Measurements from ENCODE around the gene KRT38. TPM values are rescaled to one million over a fixed set of nuclear protein-coding genes. Genes with fewer than 3 reads are reported as not detected.
"Not testable (repeated sequence)": the region's sequence is repeated elsewhere in the genome, so short reads cannot be mapped to it uniquely, and the experiment has no call there.

Gene KRT38
- total RNA-seq, 2 donors from 2014 or later: not detected

GRCh38 chr17:41396996-41397660, 43.7 kb downstream of the KRT38 start, which contains the start of gene KRT31:
Gene KRT31 (minus strand): TSS chr17:41397608. CDS start chr17:41397539, 69 bp downstream.
- no peak for DNase-seq (ENCODE audit: low spot score)
- TF ChIP-seq, protein P1, sequence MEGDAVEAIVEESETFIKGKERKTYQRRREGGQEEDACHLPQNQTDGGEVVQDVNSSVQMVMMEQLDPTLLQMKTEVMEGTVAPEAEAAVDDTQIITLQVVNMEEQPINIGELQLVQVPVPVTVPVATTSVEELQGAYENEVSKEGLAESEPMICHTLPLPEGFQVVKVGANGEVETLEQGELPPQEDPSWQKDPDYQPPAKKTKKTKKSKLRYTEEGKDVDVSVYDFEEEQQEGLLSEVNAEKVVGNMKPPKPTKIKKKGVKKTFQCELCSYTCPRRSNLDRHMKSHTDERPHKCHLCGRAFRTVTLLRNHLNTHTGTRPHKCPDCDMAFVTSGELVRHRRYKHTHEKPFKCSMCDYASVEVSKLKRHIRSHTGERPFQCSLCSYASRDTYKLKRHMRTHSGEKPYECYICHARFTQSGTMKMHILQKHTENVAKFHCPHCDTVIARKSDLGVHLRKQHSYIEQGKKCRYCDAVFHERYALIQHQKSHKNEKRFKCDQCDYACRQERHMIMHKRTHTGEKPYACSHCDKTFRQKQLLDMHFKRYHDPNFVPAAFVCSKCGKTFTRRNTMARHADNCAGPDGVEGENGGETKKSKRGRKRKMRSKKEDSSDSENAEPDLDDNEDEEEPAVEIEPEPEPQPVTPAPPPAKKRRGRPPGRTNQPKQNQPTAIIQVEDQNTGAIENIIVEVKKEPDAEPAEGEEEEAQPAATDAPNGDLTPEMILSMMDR (IDR thresholded peaks at IDR 0.05): no peak
- H3K4me1 ChIP-seq: peaks cover 0 to 9% of the 10 kb centered on the region in 2 donors
- no peak within 1 kb of the TSS for H3K27ac ChIP-seq
- no peak within 1 kb of the TSS for H3K4me3 ChIP-seq
- no peaks in the 10 kb centered on the region for H3K36me3 ChIP-seq
- no peaks in the 10 kb centered on the region for H3K27me3 ChIP-seq
- H3K9me3 ChIP-seq: no peaks in the 10 kb centered on the region

- peaks cover 0 to 9% of the 10 kb centered on the region in 2 donors for H3K4me1 ChIP-seq
- H3K27me3 ChIP-seq: no peaks in the 10 kb centered on the region
- no peaks in the 10 kb centered on the region for H3K9me3 ChIP-seq
- H3K4me3 ChIP-seq: no peak overlapping the region
- no peak overlapping the region for H3K27ac ChIP-seq
- no peaks in the 10 kb centered on the region for H3K36me3 ChIP-seq
- no peak for DNase-seq (ENCODE audit: low spot score)
- TF ChIP-seq, protein P1 (IDR thresholded peaks at IDR 0.05): no peak
Observed at GRCh38 chr17:41396340-41396739, 44.4 kb downstream of the KRT38 start.

DNA sequence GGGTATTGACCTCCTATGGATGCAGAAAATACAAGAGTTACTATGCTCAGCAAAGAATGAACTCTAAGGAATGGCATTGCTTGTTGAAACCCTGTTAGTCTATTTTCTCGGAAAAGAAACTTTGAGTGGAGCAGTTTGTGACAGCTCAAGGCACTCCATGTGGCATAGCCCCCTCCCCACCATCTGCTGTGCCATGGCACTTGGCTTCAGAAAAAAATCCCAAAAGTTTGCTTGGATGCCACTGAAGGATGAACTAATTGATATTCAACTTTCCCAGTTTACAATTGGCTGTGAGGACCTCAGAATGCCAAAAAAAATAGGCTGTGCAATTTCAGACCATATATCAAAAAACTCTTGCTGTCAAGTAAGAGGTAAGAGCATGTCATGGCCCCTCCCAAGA, 45.2 kb downstream of the KRT38 start:
- TF ChIP-seq, protein P1 (IDR thresholded peaks at IDR 0.05): no peak
- Histone ChIP-seq H3K27me3 (no peaks in the 10 kb centered on the region), H3K27ac (no peak overlapping the region), H3K4me1 (peaks cover 0 to 9% of the 10 kb centered on the region in 2 donors), H3K9me3 (no peaks in the 10 kb centered on the region), H3K36me3 (no peaks in the 10 kb centered on the region), H3K4me3 (no peak overlapping the region)
- no peak for DNase-seq (ENCODE audit: low spot score)

DNA sequence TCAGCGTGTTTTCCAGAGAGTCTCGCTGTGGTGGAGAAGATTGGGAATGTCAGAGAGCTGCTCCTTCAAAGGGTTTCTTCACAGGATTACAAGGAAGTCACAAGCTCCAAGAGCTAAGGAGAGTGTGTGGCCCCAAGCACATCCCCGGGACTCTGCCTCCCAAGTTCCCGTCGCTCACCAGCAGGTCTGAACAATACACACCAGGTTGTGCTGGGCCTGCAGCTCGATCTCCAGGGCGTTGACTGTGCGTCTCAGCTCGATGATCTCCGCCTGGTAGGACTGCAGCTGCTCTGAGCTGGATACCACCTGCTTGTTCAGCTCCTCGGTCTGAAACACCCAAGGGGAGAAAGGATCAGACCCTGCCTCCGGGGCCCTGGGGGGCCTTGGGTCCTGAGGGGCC, 45.7 kb downstream of the KRT38 start:
- H3K27ac ChIP-seq; DNase-seq (ENCODE audit: low spot score); H3K4me3 ChIP-seq; H3K9me3 ChIP-seq; H3K36me3 ChIP-seq; H3K27me3 ChIP-seq; H3K4me1 ChIP-seq: not testable (repeated sequence)

- H3K27me3 ChIP-seq: no peaks in the 10 kb centered on the region
- H3K4me1 ChIP-seq: peaks cover 0 to 9% of the 10 kb centered on the region in 2 donors
- TF ChIP-seq, protein P1 (IDR thresholded peaks at IDR 0.05): no peak
- no peak for DNase-seq (ENCODE audit: low spot score)
- no peak overlapping the region for H3K27ac ChIP-seq
- H3K36me3 ChIP-seq: no peaks in the 10 kb centered on the region
- no peak overlapping the region for H3K4me3 ChIP-seq
- no peaks in the 10 kb centered on the region for H3K9me3 ChIP-seq
Observed at GRCh38 chr17:41394254-41394996, 46.4 kb downstream of the KRT38 start.

- no peaks in the 10 kb centered on the region for H3K9me3 ChIP-seq
- no peaks in the 10 kb centered on the region for H3K36me3 ChIP-seq
- H3K4me3 ChIP-seq: no peak overlapping the region
- TF ChIP-seq, protein P1 (IDR thresholded peaks at IDR 0.05): no peak
- no peaks in the 10 kb centered on the region for H3K27me3 ChIP-seq
- DNase-seq (ENCODE audit: low spot score): no peak
- no peak overlapping the region for H3K27ac ChIP-seq
- H3K4me1 ChIP-seq: peaks cover 0 to 9% of the 10 kb centered on the region in 2 donors
Observed at GRCh38 chr17:41393826-41394225, 47.0 kb downstream of the KRT38 start.

Measured in right atrium auricular region (tissue), 2 donors.